Esophagus muscularis mucosa (tissue), 4 donors: Measurements from ENCODE around the gene IQCE. TPM values are rescaled to one million over a fixed set of nuclear protein-coding genes. Genes with fewer than 3 reads are reported as not detected.

Experiments
- DNase-seq: peaks from one replicate; pipeline ENCODE4 v3.0.0-alpha.2; 2017; ENCODE audit errors: extremely low spot score
- H3K27ac ChIP-seq, 4 donors: fragments of 200-600 bp; sonication (generic); replicated peaks in 1 of 4; 1 replicate in 3 of 4; 2 replicates in 1 of 4; pipeline ENCODE4 v1.5.1; 2016 to 2019; ENCODE audit warnings: mild to moderate bottlenecking in 1 of 4
- H3K27me3 ChIP-seq, 4 donors: fragments of 200-600 bp; sonication (generic); one replicate each; pipeline versions ENCODE4 v1.5.1 to v1.6.0; 2016 to 2019
- H3K36me3 ChIP-seq, 4 donors: fragments of 200-600 bp; sonication (generic); one replicate each; pipeline ENCODE4 v1.5.1; 2016 to 2019
- H3K4me1 ChIP-seq, 4 donors: fragments of 200-600 bp; sonication (generic); one replicate each; pipeline ENCODE4 v1.5.1; 2016 to 2019
- H3K4me3 ChIP-seq, 4 donors: fragments of 200-600 bp; sonication (generic); 1 replicate in 2 of 4; 2 replicates in 2 of 4; pipeline ENCODE4 v1.5.1; 2016 to 2019; ENCODE audit warnings: mild to moderate bottlenecking in 4 of 4, moderate library complexity in 1 of 4
- H3K9me3 ChIP-seq, 4 donors: fragments of 200-600 bp; sonication (generic); 1 replicate in 3 of 4; 2 replicates in 1 of 4; pipeline ENCODE4 v1.5.1; 2016 to 2019
- EP300 ChIP-seq: sonication (generic); formaldehyde crosslinking; IDR thresholded peaks from one replicate; pipeline ENCODE4 v1.6.1; 2017; ENCODE audit warnings: antibody characterized with exemption
- POLR2A ChIP-seq: fragments of 450-650 bp; IDR thresholded peaks from one replicate; pipeline ENCODE4 v1.6.1; 2017; ENCODE audit warnings: antibody characterized with exemption, moderate library complexity, mild to moderate bottlenecking, low read depth
- POLR2AphosphoS5 ChIP-seq, 2 donors: sonication (generic); formaldehyde crosslinking; IDR thresholded peaks; one replicate each; pipeline ENCODE4 v1.6.1; 2017; ENCODE audit warnings: antibody characterized with exemption in 2 of 2
- WGBS: methylation state at CpG from one replicate; pipeline ENCODE4 v1.1.5; 2018; 5-methylcytosine and 5-hydroxymethylcytosine counted together
- intact Hi-C: fragments of 100-400 bp; cut with DNase I; formaldehyde crosslinking; loops from one replicate; pipeline ENCODE4 v1.15.1; 2023
- total RNA-seq, 4 donors: library from RNA; depleted of rRNA; stranded (reverse); fragments of >200 nt; gene quantifications; one replicate each; pipeline versions ENCODE4 v1.1.0 to v1.2.1, GENCODE V29; 2016
- TF ChIP-seq, protein P1 (sequence below), 3 experiments: fragments of 200-600 bp in 2 of 3; fragments of 450-650 bp in 1 of 3; sonication (generic) in 2 of 3; IDR thresholded peaks; one replicate each; pipeline ENCODE4 v1.5.1; 2017 to 2019; ENCODE audit warnings: antibody characterized with exemption in 3 of 3, mild to moderate bottlenecking in 2 of 3, moderate library complexity in 1 of 3

IQCE gene
- total RNA-seq, 4 donors from 2014 or later: 13.0 to 22.4 (median 18.0) TPM

DNA sequence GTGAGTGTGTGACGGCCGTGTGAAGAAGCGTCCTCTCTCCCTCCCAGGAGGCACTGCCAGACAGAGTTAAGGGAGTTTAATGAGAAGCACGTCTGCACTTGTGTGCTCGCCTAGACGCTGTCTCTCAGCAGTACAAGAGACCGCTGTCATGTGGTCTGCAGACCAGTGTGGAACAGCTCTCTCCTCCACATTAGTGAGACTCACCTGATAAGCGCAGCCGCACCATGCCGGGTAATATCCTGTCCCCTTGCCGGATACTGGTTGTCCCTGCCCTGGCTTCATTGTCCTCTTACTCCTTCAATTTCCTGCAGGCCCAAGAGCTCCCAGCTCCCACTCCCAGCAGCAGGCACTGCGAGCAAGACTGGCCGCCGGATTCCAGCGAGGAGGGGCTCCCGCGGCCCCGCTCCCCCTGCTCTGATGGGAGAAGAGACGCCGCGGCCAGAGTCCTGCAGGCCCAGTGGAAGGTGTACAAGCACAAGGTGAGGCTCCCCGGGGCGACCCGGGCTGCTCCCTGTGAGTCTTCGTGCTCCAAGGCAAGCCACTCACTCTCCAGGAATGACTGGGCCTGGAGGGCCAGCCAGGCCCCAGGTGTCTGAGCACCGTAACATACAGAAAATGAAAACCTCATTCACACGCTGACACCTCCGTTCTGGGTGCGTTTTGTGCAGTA is 39.5 kb downstream of the IQCE start:
- H3K36me3 ChIP-seq: peaks cover 64 to 100% (median 80%) of the 10 kb centered on the region in 4 donors

DNA sequence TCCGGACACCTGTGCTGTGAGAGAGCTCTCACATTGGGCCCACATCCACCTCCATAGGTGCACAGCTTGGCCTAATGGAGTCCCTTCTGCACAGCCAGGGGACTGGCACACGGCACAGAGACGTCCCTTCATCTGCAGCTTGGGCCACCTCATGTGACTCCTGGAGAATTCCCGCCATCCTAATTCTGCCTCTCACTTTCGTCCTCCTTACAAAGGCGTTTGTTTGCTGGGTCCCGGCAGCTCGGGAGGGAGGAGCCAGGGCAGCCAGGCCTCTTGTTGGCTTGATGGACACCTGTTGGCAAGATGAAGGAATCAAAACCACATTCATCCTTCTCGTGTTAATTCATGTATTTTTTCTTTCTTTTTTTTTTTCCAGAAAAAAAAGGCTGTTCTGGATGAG is 42.3 kb downstream of the IQCE start:
- Histone ChIP-seq H3K4me1 (peaks cover 0 to 12% (median 2%) of the 10 kb centered on the region in 4 donors), H3K27me3 (no peaks in the 10 kb centered on the region), H3K36me3 (peaks cover 43 to 91% (median 60%) of the 10 kb centered on the region in 4 donors), H3K9me3 (no peaks in the 10 kb centered on the region), H3K4me3 (no peak overlapping the region), H3K27ac (no peak overlapping the region)
- no peak for TF ChIP-seq POLR2AphosphoS5 (IDR thresholded peaks at IDR 0.05)
- TF ChIP-seq, protein P1, sequence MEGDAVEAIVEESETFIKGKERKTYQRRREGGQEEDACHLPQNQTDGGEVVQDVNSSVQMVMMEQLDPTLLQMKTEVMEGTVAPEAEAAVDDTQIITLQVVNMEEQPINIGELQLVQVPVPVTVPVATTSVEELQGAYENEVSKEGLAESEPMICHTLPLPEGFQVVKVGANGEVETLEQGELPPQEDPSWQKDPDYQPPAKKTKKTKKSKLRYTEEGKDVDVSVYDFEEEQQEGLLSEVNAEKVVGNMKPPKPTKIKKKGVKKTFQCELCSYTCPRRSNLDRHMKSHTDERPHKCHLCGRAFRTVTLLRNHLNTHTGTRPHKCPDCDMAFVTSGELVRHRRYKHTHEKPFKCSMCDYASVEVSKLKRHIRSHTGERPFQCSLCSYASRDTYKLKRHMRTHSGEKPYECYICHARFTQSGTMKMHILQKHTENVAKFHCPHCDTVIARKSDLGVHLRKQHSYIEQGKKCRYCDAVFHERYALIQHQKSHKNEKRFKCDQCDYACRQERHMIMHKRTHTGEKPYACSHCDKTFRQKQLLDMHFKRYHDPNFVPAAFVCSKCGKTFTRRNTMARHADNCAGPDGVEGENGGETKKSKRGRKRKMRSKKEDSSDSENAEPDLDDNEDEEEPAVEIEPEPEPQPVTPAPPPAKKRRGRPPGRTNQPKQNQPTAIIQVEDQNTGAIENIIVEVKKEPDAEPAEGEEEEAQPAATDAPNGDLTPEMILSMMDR (IDR thresholded peaks at IDR 0.05): no peak
- intact Hi-C loops: no loop called here
- no peak for DNase-seq
- 86% methylated on average over 9 of the region's 9 CpGs for WGBS

More for the DNA sequence above, 39.5 kb downstream of the IQCE start:
- no peak for DNase-seq
- Histone ChIP-seq H3K27ac (no peak overlapping the region), H3K4me1 (no peaks in the 10 kb centered on the region), H3K9me3 (no peaks in the 10 kb centered on the region), H3K27me3 (no peaks in the 10 kb centered on the region), H3K4me3 (no peak overlapping the region)
- TF ChIP-seq POLR2AphosphoS5 (IDR thresholded peaks at IDR 0.05) (no peak), EP300 (no peak), POLR2A (no peak)
- TF ChIP-seq, protein P1 (IDR thresholded peaks at IDR 0.05): no peak
- WGBS: 93% methylated on average over 26 of the region's 29 CpGs
- intact Hi-C loops: no loop called here

DNA sequence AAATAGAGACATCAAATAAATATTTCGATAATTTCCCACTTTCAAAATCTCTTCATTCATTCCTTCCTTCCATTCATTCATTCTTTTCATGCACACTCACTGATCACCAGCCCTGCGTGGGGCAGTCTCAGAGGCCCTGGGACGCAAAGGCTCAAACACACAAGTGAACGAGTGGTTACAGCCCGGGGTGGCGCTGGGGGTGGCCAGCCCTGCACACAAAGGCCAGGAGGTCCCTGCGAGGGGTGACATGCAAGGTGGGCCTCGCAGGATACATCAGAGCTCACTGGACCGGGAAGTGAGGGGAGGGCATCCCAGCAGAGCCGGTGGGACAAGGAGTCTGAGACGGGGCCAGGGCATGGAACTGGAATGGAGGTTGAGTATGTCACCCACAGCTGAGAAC is 43.1 kb downstream of the IQCE start:
- TF ChIP-seq EP300 (no peak), POLR2AphosphoS5 (IDR thresholded peaks at IDR 0.05) (no peak), POLR2A (no peak)
- TF ChIP-seq, protein P1 (IDR thresholded peaks at IDR 0.05): no peak
- DNase-seq: no peak
- Histone ChIP-seq H3K27ac (no peak overlapping the region), H3K36me3 (peaks cover 37 to 88% (median 57%) of the 10 kb centered on the region in 4 donors), H3K27me3 (no peaks in the 10 kb centered on the region), H3K9me3 (no peaks in the 10 kb centered on the region), H3K4me3 (no peak overlapping the region), H3K4me1 (peaks cover 7 to 21% (median 10%) of the 10 kb centered on the region in 4 donors)
- intact Hi-C loops: no loop called here
- 94% methylated on average over 11 of the region's 11 CpGs for WGBS

DNA sequence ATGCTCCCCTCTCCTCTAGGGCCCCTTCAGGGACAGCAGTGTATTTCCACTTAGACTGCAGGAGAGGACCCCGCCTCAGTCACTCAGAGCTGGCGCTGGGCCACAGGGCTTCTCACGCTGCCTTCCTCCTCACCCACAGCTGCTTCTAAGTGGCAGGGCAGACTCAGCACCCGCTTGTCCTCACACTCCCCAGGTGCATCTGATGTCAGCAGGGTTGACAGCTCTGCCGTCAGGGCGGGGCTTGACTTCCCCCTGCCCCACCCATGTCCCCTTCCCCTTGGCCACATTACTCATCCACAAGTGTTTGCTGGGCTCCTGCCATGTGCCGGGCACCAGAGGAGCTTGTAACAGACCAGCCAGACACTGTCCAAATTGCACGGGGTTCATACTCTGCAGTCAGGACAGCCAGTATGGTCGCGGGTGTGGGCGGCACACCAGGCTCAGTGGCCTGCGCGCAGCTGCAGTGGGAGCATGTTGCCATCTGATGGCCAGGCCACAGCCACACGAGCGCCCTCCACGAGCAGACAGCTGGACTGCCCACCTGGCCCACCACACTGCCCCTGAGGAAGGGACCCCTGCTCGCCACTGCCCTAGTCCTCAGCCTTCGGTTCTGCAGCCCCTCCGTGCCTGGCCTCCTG is 43.7 kb downstream of the IQCE start:
- TF ChIP-seq EP300 (no peak), POLR2AphosphoS5 (IDR thresholded peaks at IDR 0.05) (no peak), POLR2A (no peak)
- TF ChIP-seq, protein P1 (IDR thresholded peaks at IDR 0.05): no peak
- H3K27ac ChIP-seq: no peak overlapping the region
- DNase-seq: no peak
- H3K4me3 ChIP-seq: no peak overlapping the region
- peaks cover 32 to 87% (median 54%) of the 10 kb centered on the region in 4 donors for H3K36me3 ChIP-seq
- no peaks in the 10 kb centered on the region for H3K9me3 ChIP-seq
- 78% methylated on average over 15 of the region's 19 CpGs for WGBS
- no peaks in the 10 kb centered on the region for H3K27me3 ChIP-seq
- H3K4me1 ChIP-seq: peaks cover 9 to 26% (median 13%) of the 10 kb centered on the region in 4 donors
- intact Hi-C loops: no loop called here
